HG03521 (cell line): ENCODE results near the gene DUS1L.

Experiments
- ATAC-seq: cut with Tn5 transposase; IDR thresholded peaks from one replicate; pipeline ENCODE4 v1.9.1; 2021; ENCODE audit warnings: mild to moderate bottlenecking, moderate library complexity; ENCODE audit not compliant: unreplicated experiment

Gene DUS1L

DNA sequence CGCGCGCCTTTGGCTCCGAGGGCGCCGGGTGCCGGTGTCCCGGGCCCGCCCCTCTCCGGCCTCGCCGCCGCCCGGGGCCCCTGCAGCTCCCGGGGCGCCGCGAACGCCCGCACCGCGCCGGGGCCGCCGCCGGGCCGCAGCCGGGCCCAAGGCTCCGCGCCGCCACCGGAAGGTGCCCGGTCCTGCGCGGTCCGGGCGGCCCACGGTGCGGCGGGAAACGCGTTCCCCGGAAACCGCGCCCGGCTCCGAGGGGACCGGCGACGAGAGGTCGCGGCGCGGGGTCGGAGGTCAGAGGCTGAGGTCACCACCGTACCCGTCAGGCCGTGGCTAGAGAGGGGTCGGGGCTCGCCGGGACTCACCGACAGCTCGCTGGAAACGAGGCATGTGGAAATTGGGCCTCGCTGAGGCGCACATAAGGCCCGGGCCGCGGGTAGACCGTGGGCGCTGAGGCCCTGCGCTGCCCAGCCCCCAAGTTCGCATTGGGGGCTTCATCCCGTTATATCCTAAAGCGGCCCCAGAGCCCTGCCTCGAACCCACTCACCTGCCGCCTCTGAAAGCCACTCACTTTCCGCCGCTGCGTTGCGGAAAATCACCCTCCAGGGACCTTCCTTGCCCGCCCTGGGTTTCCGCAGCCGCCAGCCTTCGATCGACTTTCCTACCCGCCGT lies at the start of gene DUS1L:
Gene DUS1L (minus strand): TSS at position 167 of the 666 bp plus-strand sequence. CDS start 745 bp downstream, outside the sequence.
- peak; percentile 67 for ATAC-seq

DNA sequence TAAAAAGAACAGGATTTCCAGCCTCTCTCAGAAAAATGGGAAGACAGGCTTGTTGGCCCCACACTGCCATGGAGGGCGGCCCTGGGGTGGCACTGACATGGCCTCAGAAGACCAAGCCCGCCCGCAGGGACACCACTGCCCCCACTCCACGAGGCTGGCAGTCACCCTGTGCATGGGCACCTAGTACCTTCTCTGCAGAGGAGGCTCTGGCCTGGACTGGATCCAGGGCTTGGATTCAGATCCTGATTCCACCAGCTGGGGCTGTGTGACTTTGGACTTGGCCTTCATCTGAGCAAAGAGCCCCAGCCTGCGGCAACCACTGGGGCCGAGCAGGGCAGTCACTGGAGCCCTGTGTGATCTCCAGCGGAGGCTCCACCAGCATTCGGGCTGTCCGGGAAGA lies 49.3 kb upstream of the DUS1L start:
- no peak for ATAC-seq

- no peak for ATAC-seq
Measured at GRCh38 chr17:82114447-82114846, 48.8 kb upstream of the DUS1L start.

DNA sequence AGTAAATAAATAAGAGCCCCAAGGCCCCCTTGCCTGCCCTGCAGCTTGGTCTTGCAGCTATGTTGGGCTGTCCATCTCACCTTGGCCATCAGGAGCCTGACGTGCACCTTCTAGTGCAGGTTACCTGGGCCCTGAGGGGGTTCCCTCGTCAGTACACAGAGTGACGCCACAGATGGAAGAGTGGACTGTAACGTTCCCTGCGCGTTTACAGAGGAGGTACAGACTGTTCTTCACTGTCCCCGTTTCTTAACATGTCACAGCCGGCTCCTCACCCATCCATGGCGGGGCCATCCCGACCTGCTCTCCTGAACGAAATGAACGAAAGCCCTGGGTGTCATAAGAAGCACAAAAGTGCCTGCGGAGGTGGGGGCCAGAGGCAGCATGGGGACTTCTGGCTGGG lies 48.3 kb upstream of the DUS1L start:
- no peak for ATAC-seq

- ATAC-seq, result no peak
Measured at GRCh38 chr17:82113422-82113821, 47.8 kb upstream of the DUS1L start.

GRCh38 chr17:82112914-82113311 lies 47.3 kb upstream of the DUS1L start:
- no peak for ATAC-seq

GRCh38 chr17:82112181-82112913 lies 46.7 kb upstream of the DUS1L start:
- ATAC-seq, result no peak

- no peak for ATAC-seq
Measured at GRCh38 chr17:82110298-82110697, 44.7 kb upstream of the DUS1L start.

DNA sequence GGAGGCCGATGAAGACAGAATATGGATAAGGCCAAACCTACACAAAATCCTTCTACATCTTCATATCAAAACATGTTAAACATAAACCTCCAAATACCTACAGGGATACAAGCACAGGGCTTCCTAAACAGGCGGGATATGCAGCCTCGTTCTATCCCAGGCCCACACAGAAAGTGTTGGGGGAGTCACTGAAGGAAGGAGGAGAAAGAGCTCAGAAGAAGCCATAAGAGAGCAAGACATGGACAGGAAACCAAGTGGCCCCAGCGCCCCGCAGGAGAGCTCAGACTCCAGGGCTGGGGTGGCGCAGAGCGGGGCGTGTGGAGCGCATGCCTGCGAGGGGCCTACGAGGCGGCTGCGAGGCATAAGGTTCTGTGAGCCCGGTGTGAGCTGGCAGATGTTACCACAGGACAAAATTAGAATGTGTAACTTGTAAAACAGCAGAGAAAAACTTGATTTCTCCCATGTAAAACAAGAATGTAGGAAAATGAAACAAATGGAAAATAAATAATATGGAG lies 43.4 kb upstream of the DUS1L start:
- no peak for ATAC-seq

DNA sequence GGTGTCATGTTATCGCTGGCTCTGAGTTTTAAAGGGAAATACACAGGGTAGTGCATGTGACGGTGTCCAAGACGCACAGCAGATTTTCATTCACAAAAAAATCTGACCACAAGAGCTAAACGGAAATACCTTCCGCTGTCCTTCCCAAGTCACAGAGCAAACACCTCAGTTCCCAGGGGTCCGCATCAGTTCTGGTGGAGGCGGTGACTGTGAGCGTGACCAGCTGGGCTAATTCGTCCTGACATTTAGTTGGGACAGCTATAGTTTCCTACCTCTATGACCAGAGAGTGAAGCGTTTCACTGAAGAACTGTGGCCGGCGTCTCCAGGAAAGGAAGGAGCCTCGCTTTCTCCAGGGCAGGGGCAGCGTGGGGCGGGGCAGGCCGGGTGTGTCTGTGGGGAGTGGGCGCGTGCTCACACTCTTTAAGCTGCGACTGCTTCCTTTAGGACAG lies 42.9 kb upstream of the DUS1L start:
- ATAC-seq, result no peak

- ATAC-seq, result no peak
Measured at GRCh38 chr17:82108038-82108437, 42.4 kb upstream of the DUS1L start.

GRCh38 chr17:82107341-82107860 lies 41.8 kb upstream of the DUS1L start:
- ATAC-seq, result no peak

- no peak for ATAC-seq
Measured at GRCh38 chr17:82106688-82107305, 41.2 kb upstream of the DUS1L start.

DNA sequence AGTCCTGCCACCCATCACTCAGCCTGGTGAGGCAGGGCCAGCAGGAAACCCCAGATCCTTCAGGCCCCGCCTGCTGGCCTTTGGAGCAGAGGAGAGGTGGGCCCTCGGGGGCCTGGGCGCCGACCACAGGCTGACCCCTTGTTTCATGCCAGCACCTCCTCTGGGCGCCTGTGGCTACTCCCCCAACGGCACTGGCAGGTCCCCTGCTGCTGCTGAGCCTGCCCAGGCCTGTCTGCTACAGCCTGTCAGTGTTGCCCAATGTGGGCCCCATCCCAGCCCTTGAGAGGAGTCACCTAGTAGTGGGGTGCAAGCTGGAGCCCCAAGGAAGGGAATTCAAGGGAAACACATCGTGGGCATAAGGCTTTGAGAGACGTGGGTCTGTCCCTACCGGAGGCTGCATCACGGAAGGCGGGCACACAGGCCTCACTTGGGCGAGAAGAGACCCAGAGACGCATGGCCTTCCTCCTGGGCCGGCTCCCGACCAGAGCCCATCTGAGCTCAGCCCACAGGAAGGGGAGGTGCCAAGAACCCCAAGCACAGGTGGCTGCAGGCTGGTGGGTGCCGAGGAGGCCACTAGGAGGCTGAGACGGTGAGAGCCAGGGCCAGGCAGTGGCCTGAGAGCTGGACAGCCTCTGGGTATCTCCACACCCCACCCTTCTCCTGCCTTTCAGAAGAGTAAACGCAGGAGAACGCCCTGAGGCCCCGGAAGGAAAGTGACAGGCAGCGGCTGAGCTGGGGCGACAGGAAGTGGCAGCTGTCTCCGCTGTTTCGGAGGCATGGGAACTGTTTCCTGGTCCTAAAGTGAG lies 40.5 kb upstream of the DUS1L start:
- ATAC-seq, result peak; percentile 76

DNA sequence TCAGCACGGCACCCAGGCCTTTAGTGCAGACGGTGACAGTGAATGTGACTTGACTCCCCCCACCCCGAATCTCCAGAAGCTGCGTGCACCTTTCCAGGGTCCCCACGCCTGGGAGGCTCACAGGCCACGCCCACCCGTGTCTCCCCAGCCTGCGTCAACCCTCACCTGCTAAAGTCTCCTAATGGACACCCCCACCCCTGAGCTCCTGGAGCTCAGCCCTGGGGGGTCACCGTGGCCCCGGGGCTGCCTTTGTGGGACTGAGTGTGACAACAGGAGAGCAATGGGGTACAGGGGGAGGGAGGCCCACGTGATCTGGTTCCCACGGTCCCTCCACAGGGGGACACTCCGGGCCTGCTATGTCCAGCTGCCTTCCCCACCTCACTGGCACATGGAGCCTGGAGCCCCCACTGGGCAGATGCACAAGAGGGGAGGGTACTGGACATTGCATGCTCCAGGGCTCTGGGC lies 39.8 kb upstream of the DUS1L start:
- no peak for ATAC-seq

GRCh38 chr17:82104797-82105416 lies 39.3 kb upstream of the DUS1L start:
- ATAC-seq, result no peak

GRCh38 chr17:82103553-82104451 lies 38.2 kb upstream of the DUS1L start:
- ATAC-seq, result no peak

- no peak for ATAC-seq
Measured at GRCh38 chr17:82101767-82102679, 36.4 kb upstream of the DUS1L start.
